H9 (cell line): ENCODE data around the gene ADNP2. TPM values are rescaled to one million over a fixed set of nuclear protein-coding genes. Genes with fewer than 3 reads are reported as not detected.
A peak's percentile ranks its signal among the peaks of the same experiment; 100 is the strongest.

Source experiments
- DNase-seq: peaks from one replicate; pipeline ENCODE4 v3.0.0-alpha.2; 2017
- H2AFZ ChIP-seq: one replicate; pipeline ENCODE4 v1.6.1; 2013; ENCODE audit warnings: mild to moderate bottlenecking, low read length, control low read depth, moderate library complexity
- H2AK5ac ChIP-seq: 2 replicates; pipeline ENCODE4 v1.6.1; 2013; ENCODE audit warnings: low read length, control low read depth, mixed read lengths; ENCODE audit not compliant: insufficient read length
- H2BK120ac ChIP-seq: one replicate; pipeline ENCODE4 v1.6.1; 2013; ENCODE audit warnings: low read depth, mild to moderate bottlenecking, low read length, control low read depth, inconsistent platforms; ENCODE audit not compliant: poor library complexity, severe bottlenecking
- H2BK12ac ChIP-seq: 2 replicates; pipeline ENCODE4 v1.6.1; 2013; ENCODE audit warnings: low read length, control low read depth, mixed read lengths, low read depth; ENCODE audit not compliant: insufficient read length
- H2BK15ac ChIP-seq: 2 replicates; pipeline ENCODE4 v1.6.1; 2013; ENCODE audit warnings: low read depth, low read length, control low read depth
- H2BK20ac ChIP-seq: one replicate; pipeline ENCODE4 v1.6.1; 2013; ENCODE audit warnings: low read depth, mild to moderate bottlenecking, low read length, control low read depth, inconsistent platforms; ENCODE audit not compliant: poor library complexity, severe bottlenecking
- H2BK5ac ChIP-seq: 2 replicates; pipeline ENCODE4 v1.6.1; 2013; ENCODE audit warnings: low read length, control low read depth, mixed read lengths; ENCODE audit not compliant: insufficient read length
- H3K14ac ChIP-seq: 2 replicates; pipeline ENCODE4 v1.6.1; 2013; ENCODE audit warnings: low read length, control low read depth; ENCODE audit not compliant: insufficient read depth
- H3K18ac ChIP-seq: 2 replicates; pipeline ENCODE4 v1.6.1; 2013; ENCODE audit warnings: low read depth, mild to moderate bottlenecking, mixed read lengths, low read length, control low read depth; ENCODE audit not compliant: insufficient read length
- H3K23ac ChIP-seq: 2 replicates; pipeline ENCODE4 v1.6.1; 2013; ENCODE audit warnings: low read length, control low read depth, mixed read lengths, low read depth; ENCODE audit not compliant: insufficient read length
- H3K23me2 ChIP-seq: 2 replicates; pipeline ENCODE4 v1.6.1; 2013; ENCODE audit warnings: low read depth, mild to moderate bottlenecking, mixed read lengths, low read length, control low read depth; ENCODE audit not compliant: insufficient read length, poor library complexity, severe bottlenecking
- H3K27ac ChIP-seq: 2 replicates; pipeline ENCODE4 v1.5.1; 2013; ENCODE audit warnings: low read length, control low read depth, mixed read lengths, low read depth; ENCODE audit not compliant: insufficient read length
- H3K27me3 ChIP-seq: 2 replicates; pipeline ENCODE4 v1.6.1; 2013; ENCODE audit warnings: low read length, control low read depth, inconsistent platforms; ENCODE audit not compliant: insufficient read depth
- H3K4ac ChIP-seq: 2 replicates; pipeline ENCODE4 v1.6.1; 2013; ENCODE audit warnings: low read depth, mild to moderate bottlenecking, control low read depth, inconsistent platforms, low read length, moderate library complexity
- H3K4me1 ChIP-seq: 2 replicates; pipeline ENCODE4 v1.6.1; 2013; ENCODE audit warnings: low read length, control low read depth, inconsistent platforms; ENCODE audit not compliant: insufficient read depth
- H3K4me2 ChIP-seq: 2 replicates; pipeline ENCODE4 v1.6.1; 2013; ENCODE audit warnings: low read length, control low read depth, mixed read lengths; ENCODE audit not compliant: insufficient read length, insufficient read depth
- H3K56ac ChIP-seq: 2 replicates; pipeline ENCODE4 v1.6.1; 2013; ENCODE audit warnings: low read depth, mild to moderate bottlenecking, mixed read lengths, low read length, control low read depth; ENCODE audit not compliant: insufficient read length
- H3K79me1 ChIP-seq: 2 replicates; pipeline ENCODE4 v1.6.1; 2013; ENCODE audit warnings: low read depth, mild to moderate bottlenecking, moderate library complexity, low read length, control low read depth, inconsistent platforms; ENCODE audit not compliant: insufficient read depth, poor library complexity, severe bottlenecking
- H3K79me2 ChIP-seq: 2 replicates; pipeline ENCODE4 v1.6.1; 2013; ENCODE audit warnings: low read length, control low read depth, inconsistent platforms; ENCODE audit not compliant: insufficient read depth
- H3K9ac ChIP-seq: 2 replicates; pipeline ENCODE4 v1.6.1; 2013; ENCODE audit warnings: low read length, control low read depth, mixed read lengths; ENCODE audit not compliant: insufficient read length; ENCODE audit errors: extremely low read depth
- H3K9me3 ChIP-seq: one replicate; pipeline ENCODE4 v1.6.1; 2013; ENCODE audit warnings: low read depth, low read length, inconsistent platforms; ENCODE audit not compliant: control insufficient read depth
- H3T11ph ChIP-seq: one replicate; pipeline ENCODE4 v1.6.1; 2013; ENCODE audit warnings: mild to moderate bottlenecking, low read length, control low read depth, inconsistent platforms
- H4K20me1 ChIP-seq: one replicate; pipeline ENCODE4 v1.6.1; 2013; ENCODE audit not compliant: control insufficient read depth, insufficient read length, insufficient read depth
- H4K5ac ChIP-seq: 2 replicates; pipeline ENCODE4 v1.6.1; 2013; ENCODE audit warnings: low read depth, mild to moderate bottlenecking, mixed read lengths, low read length, control low read depth; ENCODE audit not compliant: insufficient read length
- H4K8ac ChIP-seq: replicated peaks from 2 replicates; pipeline ENCODE4 v1.6.1; 2013; ENCODE audit warnings: low read length, control low read depth, mixed read lengths, low read depth; ENCODE audit not compliant: insufficient read length
- H4K91ac ChIP-seq: 2 replicates; pipeline ENCODE4 v1.6.1; 2013; ENCODE audit warnings: low read depth, mild to moderate bottlenecking, moderate library complexity, mixed read lengths, low read length, control low read depth; ENCODE audit not compliant: insufficient read length
- H3K27ac Mint-ChIP-seq, 3 experiments: 2 replicates in 2 of 3; 3 replicates in 1 of 3; pipeline ENCODE4 v1.8.0; 2020 to 2021; ENCODE audit warnings: mixed read lengths in 3 of 3, mild to moderate bottlenecking in 1 of 3, moderate library complexity in 1 of 3
- H3K27me3 Mint-ChIP-seq: 2 replicates; pipeline ENCODE4 v1.8.0; 2021; ENCODE audit warnings: low read depth, mild to moderate bottlenecking, moderate library complexity, mixed read lengths
- H3K36me3 Mint-ChIP-seq, 3 experiments: 2 replicates in 2 of 3; 3 replicates in 1 of 3; pipeline ENCODE4 v1.8.0; 2020 to 2021; ENCODE audit warnings: low read depth in 3 of 3, mixed read lengths in 3 of 3; ENCODE audit not compliant: insufficient read depth in 1 of 3
- H3K4me1 Mint-ChIP-seq, 2 experiments: 2 replicates each; pipeline ENCODE4 v1.8.0; 2020; ENCODE audit warnings: mixed read lengths in 2 of 2
- H3K4me3 Mint-ChIP-seq, 2 experiments: 2 replicates in 1 of 2; 3 replicates in 1 of 2; pipeline ENCODE4 v1.8.0; 2020 to 2021; ENCODE audit warnings: mild to moderate bottlenecking in 2 of 2, mixed read lengths in 2 of 2, moderate library complexity in 1 of 2
- H3K9me3 Mint-ChIP-seq, 2 experiments: 2 replicates in 1 of 2; 3 replicates in 1 of 2; pipeline ENCODE4 v1.8.0; 2020; ENCODE audit warnings: mild to moderate bottlenecking in 2 of 2, mixed read lengths in 2 of 2, moderate library complexity in 1 of 2
- CTCF ChIP-seq: fragments of 200-600 bp; sonication (generic); conservative IDR thresholded peaks from 3 replicates; pipeline ENCODE4 v1.8.0; 2021; ENCODE audit warnings: antibody characterized with exemption, mild to moderate bottlenecking
- WGBS: extraction: QIAGEN DNeasy Blood & Tissue Kit; methylation state at CpG from one replicate; pipeline ENCODE4 v1.1.7; 2013; ENCODE audit warnings: missing lambda C conversion rate, low lambda C conversion rate, mixed read lengths; ENCODE audit not compliant: insufficient read length; ENCODE audit errors: extremely low coverage; 5-methylcytosine and 5-hydroxymethylcytosine counted together
- total RNA-seq: library from RNA; stranded (reverse); gene quantifications from 2 replicates; pipeline ENCODE4 v1.2.1, GENCODE V29; 2021

The ADNP2 gene
- total RNA-seq, 1 experiment from 2014 or later = 53.5 TPM

GRCh38 chr18:80119111-80119510, 10.0 kb downstream of the ADNP2 start:
- WGBS = no CpG with 5 or more reads among the region's 6 CpGs
- no peak overlapping the region for H3K4me2 ChIP-seq
- H3K79me2 ChIP-seq = peaks cover 36% of the 10 kb centered on the region

More at GRCh38 chr18:80119111-80119510, 10.0 kb downstream of the ADNP2 start:
- Histone ChIP-seq H3T11ph (no peak overlapping the region), H4K20me1 (no peaks in the 10 kb centered on the region), H4K91ac (no peak overlapping the region), H3K4me1 (0 out of 2 replicates have a peak, but pooled peaks cover 3% of the 10 kb centered on the region), H3K18ac (no peak overlapping the region), H3K79me1 (peaks cover 4% of the 10 kb centered on the region), H3K14ac (no peak overlapping the region), H2BK120ac (no peak overlapping the region), H2BK5ac (no peak overlapping the region), H3K4ac (no peak overlapping the region), H2BK20ac (no peak overlapping the region), H3K23ac (no peak overlapping the region), H3K9me3 (no peaks in the 10 kb centered on the region), H3K27me3 (no peaks in the 10 kb centered on the region), H2BK15ac (no peak overlapping the region), H2AFZ (no peak overlapping the region), H3K9ac (no peak overlapping the region), H3K27ac (no peak overlapping the region), H4K5ac (no peak overlapping the region), H3K23me2 (no peaks in the 10 kb centered on the region), H3K56ac (no peak overlapping the region), H2AK5ac (no peak overlapping the region), H2BK12ac (no peak overlapping the region), H4K8ac (no peak overlapping the region)
- Mint-ChIP-seq H3K9me3 (no peaks in the 10 kb centered on the region; a peak in 1 of 5 replicates), H3K36me3 (peaks cover 46 to 57% (median 48%) of the 10 kb centered on the region in 3 experiments), H3K4me3 (peak overlapping the region; percentile 2 to 28; a peak in 2 of 5 replicates), H3K27ac (peak overlapping the region in 2 of 3 experiments; percentile 6 to 98; a peak in 2 of 7 replicates), H3K4me1 (peaks cover 76 to 95% of the 10 kb centered on the region in 2 experiments), H3K27me3 (no peaks in the 10 kb centered on the region)
- TF ChIP-seq CTCF = no peak
- DNase-seq = no peak
